Ishikawa (cell line): ENCODE measurements around the gene CENPS.
A peak's percentile ranks its signal among the peaks of the same experiment; 100 is the strongest.

Experiments used
- CEBPB ChIP-seq: IDR thresholded peaks from 2 replicates; pipeline ENCODE4 v1.6.1; 2012
- CREB1 ChIP-seq: IDR thresholded peaks from 2 replicates; pipeline ENCODE4 v1.6.1; 2012; ENCODE audit warnings: low read depth
- EGR1 ChIP-seq: IDR thresholded peaks from 2 replicates; pipeline ENCODE4 v1.6.1; 2012
- EP300 ChIP-seq: IDR thresholded peaks from 2 replicates; pipeline ENCODE4 v1.6.1; 2012; ENCODE audit warnings: borderline replicate concordance
- MAX ChIP-seq: IDR thresholded peaks from 2 replicates; pipeline ENCODE4 v1.6.1; 2012
- RAD21 ChIP-seq: IDR thresholded peaks from 2 replicates; pipeline ENCODE4 v1.6.1; 2012; ENCODE audit warnings: low read depth
- REST ChIP-seq: IDR thresholded peaks from 2 replicates; pipeline ENCODE4 v1.6.1; 2012; ENCODE audit warnings: low read depth, mild to moderate bottlenecking
- TAF1 ChIP-seq: IDR thresholded peaks from 2 replicates; pipeline ENCODE4 v1.6.1; 2012; ENCODE audit warnings: low read depth, mild to moderate bottlenecking
- TCF12 ChIP-seq: IDR thresholded peaks from 2 replicates; pipeline ENCODE4 v1.6.1; 2012; ENCODE audit warnings: low read depth
- TEAD4 ChIP-seq: IDR thresholded peaks from 2 replicates; pipeline ENCODE4 v1.6.1; 2012
- USF1 ChIP-seq: IDR thresholded peaks from 2 replicates; pipeline ENCODE4 v1.6.1; 2012
- YY1 ChIP-seq: IDR thresholded peaks from 2 replicates; pipeline ENCODE4 v1.6.1; 2012; ENCODE audit warnings: low read depth
- ZBTB7A ChIP-seq: IDR thresholded peaks from 2 replicates; pipeline ENCODE4 v1.6.1; 2012; ENCODE audit warnings: low read depth

DNA sequence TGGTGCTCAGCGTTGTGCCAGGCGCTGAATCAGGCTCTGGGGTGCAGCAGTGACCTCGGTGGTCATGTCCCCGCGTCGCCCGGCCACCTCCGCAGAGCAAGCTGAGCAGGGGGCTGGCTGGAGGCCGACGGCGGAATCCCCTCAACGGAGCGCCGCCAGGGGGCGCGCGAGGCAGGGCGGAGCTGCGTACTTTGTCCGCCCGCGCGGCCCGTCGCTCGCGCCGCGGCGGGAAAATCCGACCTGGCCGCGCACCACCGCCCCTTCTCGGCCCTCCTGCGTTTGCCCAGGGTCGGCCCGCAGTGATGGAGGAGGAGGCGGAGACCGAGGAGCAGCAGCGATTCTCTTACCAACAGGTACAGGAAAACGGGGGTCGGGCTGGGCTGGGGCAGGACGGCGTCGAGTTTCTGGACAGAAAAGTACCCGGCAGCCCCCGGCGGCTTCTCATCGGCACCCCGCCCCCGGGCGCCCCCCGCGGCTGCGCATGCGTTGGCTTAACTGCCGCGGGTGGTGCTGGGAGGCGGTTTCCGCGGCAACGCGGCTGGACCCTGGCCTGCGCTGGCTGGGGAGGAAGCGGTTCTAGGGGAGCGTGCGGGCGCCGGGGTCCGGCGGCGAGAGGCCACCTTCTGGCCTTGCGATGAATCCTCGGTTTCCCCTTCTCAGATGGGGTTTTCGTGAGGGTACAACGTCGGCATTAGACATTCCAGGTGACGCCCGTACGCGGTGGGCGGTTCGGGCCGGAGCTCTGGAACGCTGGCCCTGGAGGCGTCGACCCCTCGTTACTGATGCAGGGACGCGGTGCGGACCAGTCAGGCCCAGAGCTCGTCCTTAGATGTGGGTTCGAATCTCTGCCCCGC, at the start of gene CENPS:
- TF ChIP-seq ZBTB7A (peak; percentile 82), REST (no peak), USF1 (no peak), RAD21 (peak; percentile 51; the same call in 1 of the 2 replicates), TAF1 (peak; percentile 54; the same call in 1 of the 2 replicates), MAX (peak; percentile 96), EGR1 (peak; percentile 46; the same call in 1 of the 2 replicates), EP300 (no peak), TCF12 (peak; percentile 14; the same call in 1 of the 2 replicates), CEBPB (no peak), CREB1 (no peak), YY1 (no peak; the same call in 1 of the 2 replicates), TEAD4 (no peak; the same call in 1 of the 2 replicates)
